Brain microvascular endothelial cell (primary cell): ENCODE results near the gene QSOX2.

ENCODE experiments used
- DNase-seq: peaks from one replicate; pipeline ENCODE4 v3.0.0-alpha.2; 2020
- H3K27ac ChIP-seq: fragments of 250-450 bp; sonication (Bioruptor Pico); 2 replicates; pipeline ENCODE4 v1.5.1; 2020; ENCODE audit warnings: mild to moderate bottlenecking, moderate library complexity
- H3K27me3 ChIP-seq: fragments of 250-450 bp; sonication (Bioruptor Pico); replicated peaks from 2 replicates; pipeline ENCODE4 v1.5.1; 2020; ENCODE audit warnings: mild to moderate bottlenecking
- H3K36me3 ChIP-seq: fragments of 250-450 bp; sonication (Bioruptor Pico); replicated peaks from 2 replicates; pipeline ENCODE4 v1.5.1; 2020; ENCODE audit warnings: mild to moderate bottlenecking
- H3K4me3 ChIP-seq: 2 replicates; pipeline ENCODE4 v1.5.1; 2011; ENCODE audit warnings: low read depth, mild to moderate bottlenecking, control low read depth, low read length, moderate library complexity
- in situ Hi-C: cut with HindIII; loops from 2 replicates; pipeline ENCODE4 v1.10.0; 2017; ENCODE audit warnings: low sequenced_read_pairs, low pct_ligation_motif_present
- TF ChIP-seq, protein P1 (sequence below): IDR thresholded peaks from 2 replicates; pipeline ENCODE4 v1.5.1; 2011; ENCODE audit warnings: low read depth, mild to moderate bottlenecking, moderate library complexity, low read length, control low read depth, inconsistent platforms; ENCODE audit errors: missing control alignments

The QSOX2 gene

DNA sequence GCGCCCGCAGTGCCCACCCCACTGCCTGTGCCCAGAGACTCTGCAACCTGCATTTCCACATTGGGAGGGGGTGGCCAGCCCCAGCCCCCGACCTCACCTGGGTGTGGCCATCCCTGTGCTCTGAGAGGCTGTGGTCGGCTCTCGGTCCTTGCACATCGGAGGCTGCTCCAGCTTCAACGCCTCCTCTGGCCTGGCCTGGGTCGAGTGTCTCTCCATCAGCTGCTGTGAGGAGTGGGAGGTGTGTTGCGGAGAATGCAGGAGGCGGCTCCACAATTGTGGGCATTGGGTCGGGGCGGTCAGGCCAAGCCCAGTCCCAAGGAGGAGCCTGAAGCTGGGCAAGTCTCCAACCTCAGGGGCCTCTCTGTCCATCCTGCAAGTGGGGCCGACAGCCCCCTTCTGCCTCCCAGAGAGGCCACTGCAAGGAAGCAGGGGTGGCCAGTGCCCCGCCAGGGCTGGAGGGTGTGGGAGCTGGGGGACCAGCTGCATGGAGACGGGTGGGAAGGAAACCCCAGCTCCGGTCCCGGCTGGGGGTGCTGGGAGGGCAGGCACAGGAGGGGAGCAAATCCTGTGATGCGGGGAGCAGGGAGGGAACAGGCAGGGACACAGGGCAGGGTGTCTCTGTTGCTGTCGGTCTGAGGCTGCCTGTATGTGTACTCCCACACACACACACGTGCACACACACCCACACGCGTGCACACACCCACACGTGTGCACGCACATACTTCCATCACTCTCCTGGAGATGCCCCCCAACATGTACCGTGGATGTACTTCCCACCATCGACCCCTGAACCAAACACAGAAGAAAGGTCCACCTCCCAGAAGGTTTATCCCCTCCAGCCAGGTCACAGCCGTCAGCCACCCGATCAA is 29.4 kb upstream of the QSOX2 start:
- Histone ChIP-seq H3K27ac (no peak overlapping the region), H3K27me3 (peaks cover 21% of the 10 kb centered on the region), H3K4me3 (no peak overlapping the region), H3K36me3 (no peaks in the 10 kb centered on the region)
- TF ChIP-seq, protein P1, sequence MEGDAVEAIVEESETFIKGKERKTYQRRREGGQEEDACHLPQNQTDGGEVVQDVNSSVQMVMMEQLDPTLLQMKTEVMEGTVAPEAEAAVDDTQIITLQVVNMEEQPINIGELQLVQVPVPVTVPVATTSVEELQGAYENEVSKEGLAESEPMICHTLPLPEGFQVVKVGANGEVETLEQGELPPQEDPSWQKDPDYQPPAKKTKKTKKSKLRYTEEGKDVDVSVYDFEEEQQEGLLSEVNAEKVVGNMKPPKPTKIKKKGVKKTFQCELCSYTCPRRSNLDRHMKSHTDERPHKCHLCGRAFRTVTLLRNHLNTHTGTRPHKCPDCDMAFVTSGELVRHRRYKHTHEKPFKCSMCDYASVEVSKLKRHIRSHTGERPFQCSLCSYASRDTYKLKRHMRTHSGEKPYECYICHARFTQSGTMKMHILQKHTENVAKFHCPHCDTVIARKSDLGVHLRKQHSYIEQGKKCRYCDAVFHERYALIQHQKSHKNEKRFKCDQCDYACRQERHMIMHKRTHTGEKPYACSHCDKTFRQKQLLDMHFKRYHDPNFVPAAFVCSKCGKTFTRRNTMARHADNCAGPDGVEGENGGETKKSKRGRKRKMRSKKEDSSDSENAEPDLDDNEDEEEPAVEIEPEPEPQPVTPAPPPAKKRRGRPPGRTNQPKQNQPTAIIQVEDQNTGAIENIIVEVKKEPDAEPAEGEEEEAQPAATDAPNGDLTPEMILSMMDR, result no peak
- no peak for DNase-seq
- in situ Hi-C loops, result no loop called here

DNA sequence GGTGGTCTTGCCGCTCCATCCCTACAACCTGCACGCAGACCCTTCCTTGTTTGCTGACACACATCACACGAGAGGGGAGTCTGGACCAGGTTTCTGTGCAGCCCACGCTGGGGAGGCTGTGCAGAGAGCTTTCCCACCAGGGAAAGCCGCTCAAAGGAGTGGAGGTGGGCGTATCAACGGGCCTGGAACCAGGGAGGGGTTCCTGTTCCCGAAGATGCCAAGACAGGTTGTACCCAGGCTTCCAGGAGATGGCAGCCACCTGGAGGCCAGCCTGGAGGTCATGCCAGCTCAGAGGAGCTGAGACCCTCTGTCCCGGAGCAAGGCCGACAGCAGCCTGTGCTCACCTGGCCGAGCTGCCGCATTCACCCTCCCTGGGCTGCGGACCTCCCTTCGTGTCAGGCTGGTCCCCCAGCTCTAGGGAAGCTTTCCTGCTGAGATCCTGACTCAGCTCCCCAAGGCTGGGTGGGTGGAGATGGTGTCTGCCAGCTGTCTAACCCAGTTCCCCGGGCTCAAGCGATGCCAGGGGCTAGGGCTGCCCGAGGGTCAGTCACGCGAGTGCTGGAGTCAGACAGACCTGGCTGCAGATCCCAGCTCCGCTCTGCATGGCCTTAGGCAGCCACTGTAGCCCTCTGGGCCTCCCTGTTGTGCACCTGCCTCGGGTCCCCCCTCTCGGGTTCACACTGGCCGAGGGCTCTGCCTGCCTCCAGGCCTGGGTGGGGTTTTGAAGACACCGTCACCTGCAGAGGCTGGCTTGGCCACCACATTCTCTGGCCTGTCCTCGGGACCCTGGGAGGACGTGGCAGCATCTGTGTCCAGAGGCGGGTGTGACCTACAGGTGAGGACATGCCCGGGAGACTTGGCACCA is 28.5 kb upstream of the QSOX2 start:
- in situ Hi-C loops, result no loop called here
- Histone ChIP-seq H3K4me3 (no peak overlapping the region), H3K27ac (no peak overlapping the region), H3K27me3 (peaks cover 25% of the 10 kb centered on the region), H3K36me3 (no peaks in the 10 kb centered on the region)
- TF ChIP-seq, protein P1, result no peak
- DNase-seq, result no peak

DNA sequence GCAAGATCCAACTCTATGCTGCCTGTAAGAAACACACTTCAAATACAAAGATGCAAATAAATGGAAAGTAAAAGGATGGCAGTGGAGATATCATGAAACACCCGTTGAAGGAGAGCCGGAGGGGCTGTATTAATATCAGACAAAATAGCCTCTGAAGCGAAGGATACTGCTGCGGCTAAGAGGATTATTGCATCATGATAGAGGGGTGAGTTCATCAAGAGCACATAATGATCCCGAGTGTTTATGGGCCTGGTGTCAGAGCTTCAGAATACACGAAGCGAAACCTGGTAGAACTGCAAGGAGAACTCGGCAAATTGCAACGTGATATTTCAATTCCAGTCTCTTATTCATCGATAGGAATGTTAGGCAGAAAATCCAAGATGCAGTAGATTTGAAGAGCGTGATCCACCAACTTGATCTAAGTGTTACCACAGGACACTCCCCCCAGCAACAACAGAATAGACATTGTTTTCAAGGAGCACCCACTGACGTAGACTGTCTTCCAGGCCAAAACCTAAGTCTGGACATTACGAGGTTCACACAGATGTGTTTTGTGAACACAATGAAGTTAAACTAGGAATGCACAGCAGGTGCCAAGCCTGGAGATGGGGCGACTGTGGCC is 27.7 kb upstream of the QSOX2 start:
- H3K27ac ChIP-seq, result no peak overlapping the region
- H3K4me3 ChIP-seq, result no peak overlapping the region
- in situ Hi-C loops, result no loop called here
- no peak for DNase-seq
- H3K27me3 ChIP-seq, result peaks cover 30% of the 10 kb centered on the region
- TF ChIP-seq, protein P1, result no peak
- H3K36me3 ChIP-seq, result no peaks in the 10 kb centered on the region

DNA sequence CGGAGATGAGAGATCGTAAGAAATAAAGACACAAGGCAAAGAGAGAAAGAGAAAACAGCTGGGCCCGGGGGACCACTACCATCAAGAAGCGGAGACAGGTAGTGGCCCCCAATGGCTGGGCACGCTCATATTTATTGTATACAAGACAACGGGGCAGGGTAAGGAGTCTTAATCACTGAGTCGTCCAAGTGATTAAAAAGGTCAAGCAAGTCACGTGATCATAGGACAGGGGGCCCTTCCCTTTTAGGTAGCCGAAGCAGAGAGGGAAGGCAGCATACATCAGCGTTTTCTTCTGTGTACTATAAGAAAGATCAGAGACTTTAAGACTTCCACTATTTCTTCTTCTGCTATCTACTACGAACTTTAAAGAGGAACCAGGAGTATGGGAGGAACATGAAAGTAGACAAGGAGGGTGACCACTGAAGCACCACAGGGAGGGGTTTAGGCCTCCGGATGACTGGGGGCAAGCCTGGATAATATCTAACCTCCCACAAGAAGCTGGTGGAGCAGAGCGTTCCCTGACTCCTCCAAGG is 24.6 kb upstream of the QSOX2 start:
- Histone ChIP-seq H3K4me3 (no peak overlapping the region), H3K27me3 (peaks cover 24% of the 10 kb centered on the region), H3K27ac (no peak overlapping the region), H3K36me3 (no peaks in the 10 kb centered on the region)
- in situ Hi-C loops, result no loop called here
- DNase-seq, result no peak
- TF ChIP-seq, protein P1, result no peak

DNA sequence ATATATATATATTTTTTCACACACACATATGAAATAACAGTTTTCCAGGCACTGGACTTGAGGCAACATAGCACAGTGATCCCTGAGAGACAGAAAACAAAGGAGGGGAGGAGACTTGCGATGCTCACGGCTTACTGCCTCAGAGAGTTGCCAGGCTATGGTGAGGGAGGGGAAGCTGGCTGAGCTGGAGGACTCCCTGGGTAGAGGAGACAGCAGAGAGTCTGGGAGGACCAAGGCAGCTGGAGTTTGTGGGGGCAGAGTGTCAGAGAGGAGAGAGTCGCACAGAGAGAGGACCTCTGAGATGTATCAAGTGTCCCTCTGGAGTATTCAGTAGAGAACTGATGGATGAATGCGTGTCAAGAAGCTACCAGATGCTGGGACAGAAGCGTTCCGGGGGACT is 23.1 kb upstream of the QSOX2 start:
- H3K27ac ChIP-seq, result no peak overlapping the region
- in situ Hi-C loops, result no loop called here
- TF ChIP-seq, protein P1, result no peak
- H3K27me3 ChIP-seq, result peaks cover 14% of the 10 kb centered on the region
- no peak for DNase-seq
- no peak overlapping the region for H3K4me3 ChIP-seq
- H3K36me3 ChIP-seq, result no peaks in the 10 kb centered on the region
